ENCODE results near the gene RALA. TPM values are rescaled to one million over a fixed set of nuclear protein-coding genes. Genes with fewer than 3 reads are reported as not detected.

The RALA gene
- total and polyA plus RNA-seq, 2 experiments from 2014 or later: 43.5 to 231 TPM

- TF ChIP-seq REST (IDR thresholded peaks at IDR 0.05; ENCODE audit: unreplicated experiment): no peak
These were observed 126.3 kb downstream of the RALA start (continued) for GRCh38 chr7:39749717-39750116.

GRCh38 chr7:39750253-39751077 lies 127.1 kb downstream of the RALA start:
- Mint-ChIP-seq H3K27me3 (ENCODE audit: insufficient read depth, low read depth, poor library complexity) (peaks cover 4% of the 10 kb centered on the region), H3K9me3 (peaks cover 10% of the 10 kb centered on the region), H3K36me3 (ENCODE audit: low read depth) (peaks cover 20% of the 10 kb centered on the region), H3K4me1 (peaks cover 30% of the 10 kb centered on the region), H3K27ac (no peak overlapping the region), H3K4me3 (no peak overlapping the region)
- ATAC-seq (no peak), DNase-seq (ENCODE audit: low spot score) (no peak)
- no peak overlapping the region for H3K4me3 ChIP-seq
- no peaks in the 10 kb centered on the region for H4K20me1 ChIP-seq (replicated peaks; ENCODE audit: insufficient read depth)
- peaks cover 6% of the 10 kb centered on the region; the same call in 1 of the 2 replicates for H3F3A ChIP-seq (replicated peaks; ENCODE audit: low read depth)
- no peak overlapping the region for H2AFZ ChIP-seq
- H3K4me2 ChIP-seq: no peak overlapping the region
- peaks cover 2% of the 10 kb centered on the region; the same call in 1 of the 2 replicates for H3K9me2 ChIP-seq (ENCODE audit: insufficient read depth)
- peaks cover 11% of the 10 kb centered on the region; the same call in 1 of the 2 replicates for H3K4me1 ChIP-seq (ENCODE audit: insufficient read depth)
- H3K36me3 ChIP-seq (ENCODE audit: insufficient read depth): no peaks in the 10 kb centered on the region
- H3K79me2 ChIP-seq (replicated peaks; ENCODE audit: insufficient read depth): peaks cover 20% of the 10 kb centered on the region
- no peaks in the 10 kb centered on the region for H3K27me3 ChIP-seq (ENCODE audit: insufficient read depth)
- TF ChIP-seq ZNF462 (CRISPR knock-in tag; IDR thresholded peaks at IDR 0.05): no peak
- TF ChIP-seq ETS1 (IDR thresholded peaks at IDR 0.05): no peak
- TF ChIP-seq POLR2AphosphoS5 (IDR thresholded peaks at IDR 0.05; ENCODE audit: low read depth): no peak
- no peak for TF ChIP-seq REST (IDR thresholded peaks at IDR 0.05; ENCODE audit: unreplicated experiment)
- no peak for TF ChIP-seq NANOG (IDR thresholded peaks at IDR 0.05; ENCODE audit: borderline replicate concordance)
- no peak for TF ChIP-seq EZH2phosphoT487 (IDR thresholded peaks at IDR 0.05; ENCODE audit: unreplicated experiment)
- TF ChIP-seq JUNB (IDR thresholded peaks at IDR 0.05; ENCODE audit: unreplicated experiment): no peak
- H3K27ac ChIP-seq (ENCODE audit: low read depth): peak overlapping the region; percentile 37; the same call in 1 of the 2 replicates

Measured in GM23338 (cell line).